Smooth muscle cell of bladder (primary cell): Measurements from ENCODE around the gene BBS5. TPM values are rescaled to one million over a fixed set of nuclear protein-coding genes. Genes with fewer than 3 reads are reported as not detected.

ENCODE experiments used
- total RNA-seq: library from RNA; depleted of rRNA; stranded (reverse); fragments of >200 nt; gene quantifications from 2 replicates; pipeline ENCODE4 v1.2.3, GENCODE V29; 2014

BBS5 gene
- 4.7 and 6.6 TPM in 2 replicates for total RNA-seq

DNA sequence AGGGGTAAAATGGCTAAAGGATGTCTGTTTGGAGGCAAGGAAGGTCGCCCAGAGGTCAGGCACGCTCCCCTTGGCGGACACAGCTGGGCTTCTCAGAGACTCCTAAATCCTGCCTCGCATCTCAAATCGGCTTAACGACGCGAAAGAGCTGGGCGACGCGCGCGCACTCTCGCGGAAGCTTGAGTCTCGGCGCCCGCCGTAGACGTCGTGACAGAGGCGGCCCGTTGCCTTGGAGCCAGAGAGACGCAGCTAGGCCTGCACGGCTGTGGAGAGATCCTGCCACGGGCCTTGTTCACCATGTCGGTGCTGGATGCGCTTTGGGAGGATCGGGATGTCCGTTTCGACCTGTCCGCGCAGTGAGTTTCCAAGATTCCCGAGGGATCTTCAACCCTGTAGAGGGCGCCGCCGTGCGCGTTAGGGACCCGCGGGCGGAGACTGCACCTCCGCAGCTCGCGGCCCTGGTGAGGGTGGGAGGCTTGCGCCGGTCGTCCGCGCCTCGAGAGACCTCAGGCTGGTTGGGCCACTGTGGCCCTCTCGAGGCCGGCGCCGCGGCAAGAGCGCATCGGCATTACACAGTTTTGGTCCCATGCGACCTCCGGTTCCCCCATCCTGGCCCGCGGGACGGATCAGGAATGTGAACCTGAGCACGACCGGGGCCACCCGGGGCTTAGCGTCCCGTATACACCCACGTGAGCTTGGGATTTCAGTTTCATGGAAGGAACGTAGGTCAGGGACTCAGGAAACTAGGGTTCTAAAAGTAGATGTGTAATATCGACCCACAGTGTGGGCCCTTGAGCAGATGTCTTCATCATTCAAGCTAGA lies at the start of gene BBS5:
BBS5 (plus strand) TSS at position 238 of the 822 bp plus-strand sequence; CDS start at position 298, 60 bp downstream.

DNA sequence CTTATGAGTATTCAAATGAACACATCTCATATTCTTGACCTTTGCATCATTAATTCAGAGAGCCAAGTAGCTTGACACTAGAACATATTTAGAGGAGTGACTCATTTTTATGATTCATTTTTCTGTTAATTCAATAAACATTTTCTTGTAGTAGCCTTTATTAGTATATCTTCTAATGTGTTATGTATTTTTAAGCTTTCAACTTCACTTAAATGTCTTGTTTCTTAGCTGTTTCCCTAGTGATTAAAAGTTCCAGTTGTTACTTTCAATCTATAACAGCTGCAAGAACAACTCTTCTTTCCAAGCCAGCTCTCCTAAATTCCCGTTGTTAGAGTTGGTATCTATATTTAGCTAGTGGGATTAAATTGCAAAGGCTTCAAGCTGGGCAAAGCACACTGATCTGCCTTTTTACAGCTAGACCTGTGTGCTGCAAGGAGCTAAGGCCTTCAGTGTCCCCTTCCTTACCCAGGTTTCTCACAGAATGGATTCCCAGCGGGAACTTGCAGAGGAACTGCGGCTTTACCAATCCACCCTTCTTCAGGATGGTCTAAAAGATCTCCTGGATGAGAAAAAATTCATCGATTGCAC lies 30.1 kb downstream of the BBS5 start, which contains the start of gene KLHL41:
KLHL41 (plus strand) TSS at position 405 of the 588 bp plus-strand sequence; CDS start at position 482, 77 bp downstream.

Other genes starting within 250 kb of the BBS5 start
- gene LRP2, start 117.0 kb upstream of the BBS5 start, total RNA-seq, result not detected in 2 replicates
- gene KLHL41, start 30.2 kb downstream of the BBS5 start, total RNA-seq, result 0.85 and 1.7 TPM in 2 replicates
- gene FASTKD1, start 94.4 kb downstream of the BBS5 start, total RNA-seq, result 12.9 and 18.1 TPM in 2 replicates
- 19.6 and 22.9 TPM in 2 replicates for gene PPIG, start 104.9 kb downstream of the BBS5 start, total RNA-seq
- gene CFAP210, start 214.9 kb downstream of the BBS5 start, total RNA-seq, result under 0.01 TPM in 1 of 2 replicates, not detected in the other
- 1.9 and 2.4 TPM in 2 replicates for gene PHOSPHO2, start 215.0 kb downstream of the BBS5 start, total RNA-seq